OCI-LY1 (cell line): ENCODE data around the gene ACTL10.

Source experiments
- H2AFZ ChIP-seq: fragments of 200-600 bp; sonication (generic), shearing (Covaris generic); 2 replicates; pipeline ENCODE4 v1.6.0; 2014; ENCODE audit warnings: antibody characterized with exemption, mild to moderate bottlenecking, low read length
- H3F3A ChIP-seq: fragments of 200-600 bp; sonication (generic), shearing (Covaris generic); 2 replicates; pipeline ENCODE4 v1.6.0; 2014; ENCODE audit warnings: mild to moderate bottlenecking, antibody characterized with exemption, low read length, moderate library complexity; ENCODE audit not compliant: insufficient read depth
- H3K27ac ChIP-seq: fragments of 200-600 bp; sonication (generic); 2 replicates; pipeline ENCODE4 v1.5.1; 2014; ENCODE audit warnings: low read length, mixed run types, mild to moderate bottlenecking, low read depth; ENCODE audit not compliant: poor library complexity, severe bottlenecking
- H3K27me3 ChIP-seq: fragments of 200-600 bp; sonication (generic); 2 replicates; pipeline ENCODE4 v1.6.0; 2014; ENCODE audit warnings: antibody characterized with exemption, mild to moderate bottlenecking, low read length, moderate library complexity; ENCODE audit not compliant: insufficient read depth
- H3K36me3 ChIP-seq: fragments of 200-600 bp; sonication (generic); 2 replicates; pipeline ENCODE4 v1.6.1; 2014; ENCODE audit warnings: mild to moderate bottlenecking, antibody characterized with exemption, low read length, moderate library complexity, mixed read lengths; ENCODE audit not compliant: insufficient read depth
- H3K4me1 ChIP-seq: fragments of 200-600 bp; sonication (generic); 2 replicates; pipeline ENCODE4 v1.5.1; 2014; ENCODE audit warnings: mild to moderate bottlenecking, low read length, moderate library complexity; ENCODE audit not compliant: insufficient read depth, severe bottlenecking
- H3K4me2 ChIP-seq: fragments of 200-600 bp; sonication (generic), shearing (Covaris generic); 2 replicates; pipeline ENCODE4 v1.6.1; 2014; ENCODE audit warnings: low read length
- H3K4me3 ChIP-seq: fragments of 200-600 bp; sonication (generic); 2 replicates; pipeline ENCODE4 v1.5.1; 2014; ENCODE audit warnings: low read length, low read depth, mild to moderate bottlenecking, mixed read lengths; ENCODE audit not compliant: poor library complexity, severe bottlenecking
- H3K79me2 ChIP-seq: fragments of 200-600 bp; shearing (Covaris generic); 2 replicates; pipeline ENCODE4 v1.6.1; 2016; ENCODE audit warnings: mixed run types, low read length, mixed read lengths; ENCODE audit not compliant: insufficient read depth
- H3K9ac ChIP-seq: fragments of 200-600 bp; sonication (generic), shearing (Covaris generic); 2 replicates; pipeline ENCODE4 v1.6.1; 2014; ENCODE audit warnings: mild to moderate bottlenecking, low read length, mixed read lengths
- H3K9me2 ChIP-seq: fragments of 200-600 bp; sonication (generic), shearing (Covaris generic); 2 replicates; pipeline ENCODE4 v1.6.1; 2014; ENCODE audit warnings: low read depth, mild to moderate bottlenecking, low read length, mixed read lengths
- H3K9me3 ChIP-seq: fragments of 200-600 bp; shearing (Covaris generic); 2 replicates; pipeline ENCODE4 v1.6.1; 2014; ENCODE audit warnings: low read length, mixed read lengths
- H4K20me1 ChIP-seq: fragments of 200-600 bp; sonication (generic), shearing (Covaris generic); 2 replicates; pipeline ENCODE4 v1.6.0; 2016; ENCODE audit warnings: mild to moderate bottlenecking, low read length; ENCODE audit not compliant: insufficient read depth
- CTCF ChIP-seq: fragments of 200-600 bp; sonication (generic), shearing (Covaris generic); IDR thresholded peaks from 2 replicates; pipeline ENCODE4 v1.5.1; 2017; ENCODE audit warnings: mild to moderate bottlenecking, antibody characterized with exemption, low read length, moderate library complexity, mixed read lengths
- EZH2 ChIP-seq: fragments of 200-600 bp; sonication (generic), shearing (Covaris generic); IDR thresholded peaks from 2 replicates; pipeline ENCODE4 v1.8.0; 2017; ENCODE audit warnings: borderline replicate concordance, mixed run types, mild to moderate bottlenecking, antibody characterized with exemption, low read length, moderate library complexity, mixed read lengths

The ACTL10 gene

GRCh38 chr20:33650753-33651561 is 15.8 kb upstream of the ACTL10 start:
- Histone ChIP-seq H3K4me1 (peaks cover 30% of the 10 kb centered on the region), H3K27ac (peak overlapping the region; percentile 12)

GRCh38 chr20:33651562-33652048 is 15.1 kb upstream of the ACTL10 start:
- Histone ChIP-seq H3F3A (no peaks in the 10 kb centered on the region), H3K9me3 (no peaks in the 10 kb centered on the region), H3K4me2 (no peak overlapping the region), H4K20me1 (no peaks in the 10 kb centered on the region), H2AFZ (no peak overlapping the region), H3K9me2 (no peaks in the 10 kb centered on the region), H3K9ac (no peak overlapping the region), H3K27ac (peak overlapping the region; percentile 12), H3K36me3 (peaks cover 11% of the 10 kb centered on the region), H3K79me2 (no peaks in the 10 kb centered on the region), H3K4me1 (peaks cover 30% of the 10 kb centered on the region), H3K27me3 (no peaks in the 10 kb centered on the region), H3K4me3 (no peak overlapping the region)
- no peak for TF ChIP-seq EZH2
- no peak for TF ChIP-seq CTCF

More at GRCh38 chr20:33650753-33651561, 15.8 kb upstream of the ACTL10 start:
- H3K36me3 ChIP-seq: 0 out of 2 replicates have a peak, but pooled peaks cover 4% of the 10 kb centered on the region
- no peak overlapping the region for H2AFZ ChIP-seq
- H3K27me3 ChIP-seq: no peaks in the 10 kb centered on the region
- H4K20me1 ChIP-seq: no peaks in the 10 kb centered on the region
- no peak overlapping the region for H3K4me2 ChIP-seq
- no peaks in the 10 kb centered on the region for H3K79me2 ChIP-seq
- no peaks in the 10 kb centered on the region for H3K9me2 ChIP-seq
- H3F3A ChIP-seq: no peaks in the 10 kb centered on the region
- no peak overlapping the region for H3K9ac ChIP-seq
- no peak overlapping the region for H3K4me3 ChIP-seq
- TF ChIP-seq EZH2 (no peak), CTCF (no peak)
- no peaks in the 10 kb centered on the region for H3K9me3 ChIP-seq

GRCh38 chr20:33653218-33653899 is 13.4 kb upstream of the ACTL10 start:
- H3K4me1 ChIP-seq: peaks cover 24% of the 10 kb centered on the region
- TF ChIP-seq EZH2 (no peak), CTCF (peak; percentile 83)
- H3K9ac ChIP-seq: no peak overlapping the region; the same call in 1 of the 2 replicates
- H3K36me3 ChIP-seq: peaks cover 28% of the 10 kb centered on the region
- H4K20me1 ChIP-seq: no peaks in the 10 kb centered on the region
- H2AFZ ChIP-seq: no peak overlapping the region
- H3F3A ChIP-seq: no peaks in the 10 kb centered on the region
- H3K79me2 ChIP-seq: no peaks in the 10 kb centered on the region
- no peaks in the 10 kb centered on the region for H3K9me3 ChIP-seq
- no peaks in the 10 kb centered on the region for H3K9me2 ChIP-seq
- H3K27me3 ChIP-seq: no peaks in the 10 kb centered on the region
- H3K4me2 ChIP-seq: no peak overlapping the region; the same call in 1 of the 2 replicates
- peak overlapping the region; percentile 43 for H3K27ac ChIP-seq
- no peak overlapping the region for H3K4me3 ChIP-seq
